CD4-positive, alpha-beta T cell (primary cell): ENCODE data around the gene ZNF784. TPM values are rescaled to one million over a fixed set of nuclear protein-coding genes. Genes with fewer than 3 reads are reported as not detected.

Experiments
- ATAC-seq: fragments of 200-7000 bp; cut with Tn5 transposase; one replicate; pipeline ENCODE4 v1.10.0; 2022; ENCODE audit warnings: mild to moderate bottlenecking; ENCODE audit not compliant: poor library complexity
- CTCF ChIA-PET: fragments of 350-600 bp; sonication (Branson Sonifier 250); formaldehyde crosslinking; loops from one replicate; lab custom pipeline; 2021; ENCODE audit warnings: antibody characterized with exemption, inconsistent platforms; lab: Charles Lee
- POLR2A ChIA-PET: fragments of 350-600 bp; sonication (Branson Sonifier 250); formaldehyde crosslinking; loops from one replicate; lab custom pipeline; 2021; ENCODE audit warnings: antibody characterized with exemption, inconsistent platforms; lab: Charles Lee
- DNase-seq, 14 experiments: peaks; one replicate each; pipeline ENCODE4 v3.0.0-alpha.2; 2013 to 2020; ENCODE audit warnings: mixed read lengths in 2 of 14
- H3K27ac ChIP-seq, 2 donors: one replicate each; pipeline versions ENCODE4 v1.5.1 to v1.7.0; 2013; ENCODE audit warnings: low read length in 2 of 2, low read depth in 1 of 2, mild to moderate bottlenecking in 1 of 2
- H3K27me3 ChIP-seq, 2 experiments: 1 replicate in 1 of 2; 2 replicates in 1 of 2; pipeline versions ENCODE4 v1.6.1 to v1.7.0; 2013; ENCODE audit warnings: low read length in 2 of 2, control low read depth in 1 of 2, mild to moderate bottlenecking in 1 of 2, moderate library complexity in 1 of 2; ENCODE audit not compliant: insufficient read depth in 2 of 2, control insufficient read depth in 1 of 2
- H3K36me3 ChIP-seq: one replicate; pipeline ENCODE4 v1.6.1; 2013; ENCODE audit warnings: low read length, control low read depth; ENCODE audit not compliant: insufficient read depth
- H3K4me1 ChIP-seq: one replicate; pipeline ENCODE4 v1.6.1; 2013; ENCODE audit warnings: low read length, control low read depth; ENCODE audit not compliant: insufficient read depth
- H3K4me3 ChIP-seq: one replicate; pipeline ENCODE4 v1.5.1; 2013; ENCODE audit warnings: mild to moderate bottlenecking, low read length, moderate library complexity
- H3K9me3 ChIP-seq, 2 experiments: 1 replicate in 1 of 2; 2 replicates in 1 of 2; pipeline versions ENCODE4 v1.6.1 to v1.7.0; 2013; ENCODE audit warnings: low read length in 2 of 2, mild to moderate bottlenecking in 2 of 2, control low read depth in 1 of 2, moderate library complexity in 1 of 2; ENCODE audit not compliant: control insufficient read depth in 1 of 2, insufficient read depth in 1 of 2
- H3K27ac Mint-ChIP-seq: one replicate; pipeline ENCODE4 v1.8.0; 2020; ENCODE audit warnings: mixed read lengths
- H3K27me3 Mint-ChIP-seq: one replicate; pipeline ENCODE4 v1.8.0; 2021; ENCODE audit warnings: mixed read lengths
- H3K36me3 Mint-ChIP-seq: one replicate; pipeline ENCODE4 v1.8.0; 2021; ENCODE audit warnings: low read depth, mixed read lengths
- H3K4me1 Mint-ChIP-seq: one replicate; pipeline ENCODE4 v1.8.0; 2021; ENCODE audit warnings: low read depth, mixed read lengths
- H3K4me3 Mint-ChIP-seq: one replicate; pipeline ENCODE4 v1.8.0; 2020; ENCODE audit warnings: mild to moderate bottlenecking, mixed read lengths
- H3K9me3 Mint-ChIP-seq: one replicate; pipeline ENCODE4 v1.8.0; 2020; ENCODE audit warnings: mixed read lengths
- CTCF ChIP-seq: fragments of 200-600 bp; IDR thresholded peaks from one replicate; pipeline ENCODE4 v1.8.0; 2022; ENCODE audit warnings: antibody characterized with exemption, mild to moderate bottlenecking
- intact Hi-C, 2 experiments: fragments of 100-400 bp; cut with DNase I in 1 of 2; cut with micrococcal nuclease in 1 of 2; formaldehyde crosslinking; loops; one replicate each; pipeline versions ENCODE4 v1.15.1 to v1.9.0; 2023 to 2025; cut with DNase I, micrococcal nuclease
- total RNA-seq, 174 experiments: library from RNA in 2 of 174; stranded (reverse) in 2 of 174; gene quantifications; one replicate each; pipeline ENCODE4 v1.2.3 and lab custom pipeline; 2021 to 2026

ZNF784 gene
- total RNA-seq, 2 experiments from 2014 or later, result 11.2 to 11.8 TPM

- ChIA-PET CTCF (interaction anchor here (0.7 to 2.5 kb wide), 11 partner anchors 10 to 315 kb away, joined by 3 to 29 read pairs (median 5); partner anchors contain the start of genes FIZ1, ZNF581 and ZNF865), POLR2A (interaction anchor here (0.6 to 3.9 kb wide), 37 partner anchors 8 to 1538 kb away, joined by 3 to 43 read pairs (median 4); partner anchors contain the start of genes CNOT3, FIZ1, HSPBP1 and KMT5C)
- ATAC-seq (peak; percentile 54), DNase-seq (peak; percentile 98 to 100 (median 99))
- no peaks in the 10 kb centered on the region for H3K9me3 ChIP-seq
- Mint-ChIP-seq H3K27ac (peak overlapping the region; percentile 93), H3K9me3 (no peaks in the 10 kb centered on the region), H3K36me3 (peaks cover 32% of the 10 kb centered on the region), H3K4me3 (peak overlapping the region; percentile 94), H3K27me3 (no peaks in the 10 kb centered on the region), H3K4me1 (peaks cover 43% of the 10 kb centered on the region)
- peak overlapping the region; percentile 70 for H3K4me3 ChIP-seq
- no peaks in the 10 kb centered on the region for H3K27me3 ChIP-seq
- intact Hi-C loops, result loop anchor here (1.0 to 10.0 kb wide), 3 partner anchors 21 to 1459 kb away; partner anchors contain the start of genes FIZ1 (in 2 of the 2) and TSEN34 (in 1 of the 2)
- peaks cover 46% of the 10 kb centered on the region for H3K4me1 ChIP-seq
- peak; percentile 100 for TF ChIP-seq CTCF
- peak overlapping the region; percentile 96 to 100 for H3K27ac ChIP-seq
- peaks cover 7% of the 10 kb centered on the region for H3K36me3 ChIP-seq
Measured at GRCh38 chr19:55653651-55654322, 29.4 kb upstream of the ZNF784 start.

GRCh38 chr19:55652311-55653128 lies 28.2 kb upstream of the ZNF784 start:
- no peak overlapping the region for H3K4me3 ChIP-seq
- Mint-ChIP-seq H3K4me1 (peaks cover 38% of the 10 kb centered on the region), H3K9me3 (no peaks in the 10 kb centered on the region), H3K27me3 (no peaks in the 10 kb centered on the region), H3K27ac (no peak overlapping the region), H3K36me3 (peaks cover 27% of the 10 kb centered on the region), H3K4me3 (peak overlapping the region; percentile 38)
- no peaks in the 10 kb centered on the region for H3K9me3 ChIP-seq
- ChIA-PET CTCF (interaction anchor here (0.6 to 2.5 kb wide), 8 partner anchors 10 to 1531 kb away, joined by 3 to 29 read pairs (median 5); partner anchors contain the start of gene ZNF581), POLR2A (interaction anchor here (0.6 to 3.9 kb wide), 4 partner anchors 9 to 53 kb away, joined by 3 to 43 read pairs (median 22); partner anchors contain the start of genes FIZ1, ZNF524 and ZNF581)
- H3K27ac ChIP-seq, result no peak overlapping the region
- no peaks in the 10 kb centered on the region for H3K27me3 ChIP-seq
- TF ChIP-seq CTCF, result no peak
- H3K36me3 ChIP-seq, result peaks cover 4% of the 10 kb centered on the region
- ATAC-seq (no peak), DNase-seq (peak in 1 of 14 experiments; percentile 69)
- H3K4me1 ChIP-seq, result peaks cover 43% of the 10 kb centered on the region
- intact Hi-C loops, result loop anchor here in 1 of 2 experiments (1.0 to 10.0 kb wide), 2 partner anchors 20 to 1458 kb away; partner anchors contain the start of gene TSEN34

GRCh38 chr19:55651236-55651635 lies 26.9 kb upstream of the ZNF784 start:
- no peak overlapping the region for H3K4me3 ChIP-seq
- peak overlapping the region; percentile 71 for H3K4me3 Mint-ChIP-seq
- H3K9me3 Mint-ChIP-seq, result no peaks in the 10 kb centered on the region
- TF ChIP-seq CTCF, result no peak
- intact Hi-C loops, result loop anchor here in 1 of 2 experiments (10.0 kb wide), 1 partner anchor 1456 kb away; the partner anchor contains the start of gene TSEN34
- H3K4me1 Mint-ChIP-seq, result peaks cover 31% of the 10 kb centered on the region
- peak overlapping the region; percentile 36 for H3K27ac Mint-ChIP-seq
- no peaks in the 10 kb centered on the region for H3K27me3 ChIP-seq
- H3K36me3 Mint-ChIP-seq, result peaks cover 26% of the 10 kb centered on the region
- peaks cover 37% of the 10 kb centered on the region for H3K4me1 ChIP-seq
- no peaks in the 10 kb centered on the region for H3K9me3 ChIP-seq
- DNase-seq (no peak), ATAC-seq (no peak)
- ChIA-PET POLR2A (no interaction called here), CTCF (no interaction called here)
- no peaks in the 10 kb centered on the region for H3K27me3 Mint-ChIP-seq
- peaks cover under 1% of the 10 kb centered on the region for H3K36me3 ChIP-seq
- no peak overlapping the region for H3K27ac ChIP-seq
